Measurements from ENCODE around the gene CREB3L2.

CREB3L2 gene

DNA sequence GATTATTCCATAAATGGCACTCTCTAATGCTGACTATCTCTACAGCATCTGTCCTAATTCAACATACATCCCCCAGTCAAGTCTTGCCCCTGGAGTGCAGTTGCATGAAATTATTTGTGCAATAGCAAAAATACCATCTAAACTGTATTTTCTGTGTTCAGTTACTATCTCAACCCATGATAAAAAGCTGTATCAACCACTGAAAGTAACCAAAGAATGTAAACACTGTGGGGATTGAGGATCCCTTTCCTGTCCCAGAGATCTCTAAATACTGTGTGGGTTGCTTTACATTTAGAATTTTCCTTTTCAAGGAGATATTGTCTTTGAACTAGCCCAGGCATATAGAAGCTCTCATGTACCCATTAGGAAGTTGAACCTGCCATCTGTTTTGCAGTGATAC is 131.2 kb downstream of the CREB3L2 start:
- Histone ChIP-seq H3K4me3 (ENCODE audit: low read depth in 1 of 2, low read length in 2 of 2) (no peak overlapping the region), H3K27me3 (ENCODE audit: control insufficient read depth in 1 of 2, insufficient read depth in 2 of 2, low read length in 2 of 2) (no peaks in the 10 kb centered on the region), H3K27ac (ENCODE audit: low read depth, low read length) (no peak overlapping the region), H3K36me3 (ENCODE audit: control insufficient read depth in 1 of 2, insufficient read depth in 2 of 2, low read length in 2 of 2) (peaks cover 23 to 59% of the 10 kb centered on the region in 2 donors), H3K9me3 (ENCODE audit: control insufficient read depth in 1 of 2, low read length in 2 of 2) (peaks cover 0 to 8% of the 10 kb centered on the region in 2 donors), H3K4me1 (ENCODE audit: control insufficient read depth in 1 of 2, insufficient read depth in 2 of 2, low read length in 2 of 2) (no peaks in the 10 kb centered on the region), H3K9ac (ENCODE audit: low read depth in 1 of 2, low read length in 2 of 2) (no peak overlapping the region)

DNA sequence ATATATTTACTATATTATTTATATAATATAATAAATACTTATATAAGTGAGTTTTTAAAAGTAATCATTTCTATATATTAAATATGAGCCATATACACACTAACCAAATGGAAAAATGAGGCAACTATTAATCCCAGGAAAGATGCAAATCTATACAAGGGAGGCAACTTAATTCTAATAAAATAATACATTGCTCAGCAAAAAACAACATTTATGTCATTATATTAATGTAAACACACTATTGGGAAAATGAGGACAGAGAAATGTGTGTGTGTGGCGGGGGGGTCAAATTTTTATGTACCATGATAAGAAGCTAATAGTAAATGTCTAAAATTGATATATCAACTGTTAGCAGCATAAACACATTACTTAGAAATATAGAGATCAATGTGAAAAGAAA is 131.8 kb downstream of the CREB3L2 start:
- no peak overlapping the region for H3K9ac ChIP-seq (ENCODE audit: low read depth in 1 of 2, low read length in 2 of 2)
- no peak overlapping the region for H3K27ac ChIP-seq (ENCODE audit: low read depth, low read length)

GRCh38 chr7:137869260-137869659 is 132.6 kb downstream of the CREB3L2 start:
- no peak overlapping the region for H3K9ac ChIP-seq (ENCODE audit: low read depth in 1 of 2, low read length in 2 of 2)
- no peaks in the 10 kb centered on the region for H3K27me3 ChIP-seq (ENCODE audit: control insufficient read depth in 1 of 2, insufficient read depth in 2 of 2, low read length in 2 of 2)
- no peaks in the 10 kb centered on the region for H3K4me1 ChIP-seq (ENCODE audit: control insufficient read depth in 1 of 2, insufficient read depth in 2 of 2, low read length in 2 of 2)
- peaks cover 0 to 8% of the 10 kb centered on the region in 2 donors for H3K9me3 ChIP-seq (ENCODE audit: control insufficient read depth in 1 of 2, low read length in 2 of 2)
- H3K36me3 ChIP-seq (ENCODE audit: control insufficient read depth in 1 of 2, insufficient read depth in 2 of 2, low read length in 2 of 2) = peaks cover 24 to 48% of the 10 kb centered on the region in 2 donors
- no peak overlapping the region for H3K27ac ChIP-seq (ENCODE audit: low read depth, low read length)
- no peak overlapping the region for H3K4me3 ChIP-seq (ENCODE audit: low read depth in 1 of 2, low read length in 2 of 2)

More for the DNA sequence above, 131.8 kb downstream of the CREB3L2 start:
- Histone ChIP-seq H3K9me3 (ENCODE audit: control insufficient read depth in 1 of 2, low read length in 2 of 2) (peaks cover 0 to 8% of the 10 kb centered on the region in 2 donors), H3K4me1 (ENCODE audit: control insufficient read depth in 1 of 2, insufficient read depth in 2 of 2, low read length in 2 of 2) (no peaks in the 10 kb centered on the region), H3K4me3 (ENCODE audit: low read depth in 1 of 2, low read length in 2 of 2) (no peak overlapping the region), H3K36me3 (ENCODE audit: control insufficient read depth in 1 of 2, insufficient read depth in 2 of 2, low read length in 2 of 2) (peaks cover 28 to 55% of the 10 kb centered on the region in 2 donors), H3K27me3 (ENCODE audit: control insufficient read depth in 1 of 2, insufficient read depth in 2 of 2, low read length in 2 of 2) (no peaks in the 10 kb centered on the region)

DNA sequence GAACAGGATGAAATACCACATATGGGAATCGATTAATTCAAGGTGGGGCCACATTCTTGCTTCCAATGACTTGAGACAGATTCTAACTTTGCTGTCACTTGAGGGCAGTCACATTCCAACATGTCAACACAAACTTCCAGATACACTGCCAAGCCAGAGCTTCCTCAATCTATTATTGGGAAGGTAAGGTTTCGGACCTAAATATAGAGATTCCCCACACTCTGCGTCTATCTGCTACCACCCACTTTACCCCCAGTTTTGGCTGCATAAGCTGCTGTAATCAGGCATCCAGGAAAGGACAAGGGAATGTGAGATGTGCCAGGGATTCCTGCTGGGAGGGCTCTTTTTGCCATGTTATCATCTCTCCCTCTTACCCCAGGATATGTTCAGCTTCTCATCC is 134.6 kb downstream of the CREB3L2 start:
- H3K27ac ChIP-seq (ENCODE audit: low read depth, low read length) = no peak overlapping the region
- H3K9me3 ChIP-seq (ENCODE audit: control insufficient read depth in 1 of 2, low read length in 2 of 2) = peaks cover 0 to 8% of the 10 kb centered on the region in 2 donors
- no peaks in the 10 kb centered on the region for H3K4me1 ChIP-seq (ENCODE audit: control insufficient read depth in 1 of 2, insufficient read depth in 2 of 2, low read length in 2 of 2)
- no peak overlapping the region for H3K4me3 ChIP-seq (ENCODE audit: low read depth in 1 of 2, low read length in 2 of 2)
- H3K27me3 ChIP-seq (ENCODE audit: control insufficient read depth in 1 of 2, insufficient read depth in 2 of 2, low read length in 2 of 2) = no peaks in the 10 kb centered on the region
- H3K9ac ChIP-seq (ENCODE audit: low read depth in 1 of 2, low read length in 2 of 2) = no peak overlapping the region
- peaks cover 19 to 36% of the 10 kb centered on the region in 2 donors for H3K36me3 ChIP-seq (ENCODE audit: control insufficient read depth in 1 of 2, insufficient read depth in 2 of 2, low read length in 2 of 2)

- H3K27ac ChIP-seq (ENCODE audit: low read depth, low read length) = no peak overlapping the region
- no peaks in the 10 kb centered on the region for H3K27me3 ChIP-seq (ENCODE audit: control insufficient read depth in 1 of 2, insufficient read depth in 2 of 2, low read length in 2 of 2)
- no peaks in the 10 kb centered on the region for H3K4me1 ChIP-seq (ENCODE audit: control insufficient read depth in 1 of 2, insufficient read depth in 2 of 2, low read length in 2 of 2)
- H3K9me3 ChIP-seq (ENCODE audit: control insufficient read depth in 1 of 2, low read length in 2 of 2) = peaks cover 0 to 8% of the 10 kb centered on the region in 2 donors
- H3K4me3 ChIP-seq (ENCODE audit: low read depth in 1 of 2, low read length in 2 of 2) = no peak overlapping the region
- H3K36me3 ChIP-seq (ENCODE audit: control insufficient read depth in 1 of 2, insufficient read depth in 2 of 2, low read length in 2 of 2) = peaks cover 19 to 28% of the 10 kb centered on the region in 2 donors
- no peak overlapping the region for H3K9ac ChIP-seq (ENCODE audit: low read depth in 1 of 2, low read length in 2 of 2)
Measured at GRCh38 chr7:137865764-137866163, 136.1 kb downstream of the CREB3L2 start.

DNA sequence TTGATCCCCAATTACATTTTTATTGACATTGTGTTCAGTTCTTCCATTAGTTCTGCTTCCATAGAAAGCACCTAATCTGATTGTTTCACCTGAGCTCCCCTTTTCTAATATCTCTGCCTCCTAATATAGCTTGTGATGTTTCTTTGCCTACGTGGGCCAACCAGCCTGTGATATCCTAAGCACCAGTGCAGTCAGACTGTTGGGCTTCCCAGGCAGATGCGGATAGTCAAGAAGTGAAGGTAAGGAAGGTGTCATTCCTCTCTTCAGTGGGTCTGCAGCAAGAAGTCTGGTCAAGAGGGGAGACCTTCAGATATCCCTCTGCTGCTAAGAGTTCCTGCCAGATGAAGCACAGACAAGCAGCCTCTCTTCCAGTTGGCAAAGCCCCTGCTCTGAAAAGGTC is 138.9 kb downstream of the CREB3L2 start:
- H3K9ac ChIP-seq (ENCODE audit: low read depth in 1 of 2, low read length in 2 of 2) = no peak overlapping the region
- no peaks in the 10 kb centered on the region for H3K27me3 ChIP-seq (ENCODE audit: control insufficient read depth in 1 of 2, insufficient read depth in 2 of 2, low read length in 2 of 2)
- peaks cover 19 to 25% of the 10 kb centered on the region in 2 donors for H3K36me3 ChIP-seq (ENCODE audit: control insufficient read depth in 1 of 2, insufficient read depth in 2 of 2, low read length in 2 of 2)
- H3K27ac ChIP-seq (ENCODE audit: low read depth, low read length) = no peak overlapping the region
- H3K4me3 ChIP-seq (ENCODE audit: low read depth in 1 of 2, low read length in 2 of 2) = no peak overlapping the region
- no peaks in the 10 kb centered on the region for H3K4me1 ChIP-seq (ENCODE audit: control insufficient read depth in 1 of 2, insufficient read depth in 2 of 2, low read length in 2 of 2)
- peaks cover 0 to 8% of the 10 kb centered on the region in 2 donors for H3K9me3 ChIP-seq (ENCODE audit: control insufficient read depth in 1 of 2, low read length in 2 of 2)

GRCh38 chr7:137862358-137862757 is 139.5 kb downstream of the CREB3L2 start:
- Histone ChIP-seq H3K9ac (ENCODE audit: low read depth in 1 of 2, low read length in 2 of 2) (no peak overlapping the region), H3K27ac (ENCODE audit: low read depth, low read length) (no peak overlapping the region), H3K27me3 (ENCODE audit: control insufficient read depth in 1 of 2, insufficient read depth in 2 of 2, low read length in 2 of 2) (no peaks in the 10 kb centered on the region), H3K36me3 (ENCODE audit: control insufficient read depth in 1 of 2, insufficient read depth in 2 of 2, low read length in 2 of 2) (peaks cover 18 to 19% of the 10 kb centered on the region in 2 donors), H3K4me3 (ENCODE audit: low read depth in 1 of 2, low read length in 2 of 2) (no peak overlapping the region), H3K9me3 (ENCODE audit: control insufficient read depth in 1 of 2, low read length in 2 of 2) (peaks cover 0 to 8% of the 10 kb centered on the region in 2 donors), H3K4me1 (ENCODE audit: control insufficient read depth in 1 of 2, insufficient read depth in 2 of 2, low read length in 2 of 2) (no peaks in the 10 kb centered on the region)

DNA sequence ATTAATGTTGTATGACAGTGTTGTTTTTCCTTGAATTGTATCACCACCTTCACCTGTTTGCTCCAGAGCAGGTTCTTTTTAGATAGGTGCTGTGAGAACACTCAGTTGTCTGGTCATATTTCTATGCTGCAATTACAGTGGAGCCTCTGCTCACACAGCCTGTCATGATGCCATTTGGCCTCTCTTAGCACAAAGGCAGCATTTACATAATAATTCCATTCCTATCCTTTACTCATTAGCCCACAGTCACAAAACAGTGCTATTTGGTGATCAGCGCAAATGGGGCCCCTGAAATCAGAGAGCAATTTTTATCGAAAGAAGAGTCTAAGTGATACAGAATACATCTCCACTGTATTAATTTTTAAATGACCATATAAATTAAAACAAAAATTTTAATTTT is 141.3 kb downstream of the CREB3L2 start:
- H3K36me3 ChIP-seq (ENCODE audit: control insufficient read depth in 1 of 2, insufficient read depth in 2 of 2, low read length in 2 of 2) = peaks cover 5% of the 10 kb centered on the region in 2 donors
- H3K9me3 ChIP-seq (ENCODE audit: control insufficient read depth in 1 of 2, low read length in 2 of 2) = no peaks in the 10 kb centered on the region
- no peak overlapping the region for H3K9ac ChIP-seq (ENCODE audit: low read depth in 1 of 2, low read length in 2 of 2)
- no peaks in the 10 kb centered on the region for H3K4me1 ChIP-seq (ENCODE audit: control insufficient read depth in 1 of 2, insufficient read depth in 2 of 2, low read length in 2 of 2)
- H3K27ac ChIP-seq (ENCODE audit: low read depth, low read length) = no peak overlapping the region
- H3K27me3 ChIP-seq (ENCODE audit: control insufficient read depth in 1 of 2, insufficient read depth in 2 of 2, low read length in 2 of 2) = no peaks in the 10 kb centered on the region
- H3K4me3 ChIP-seq (ENCODE audit: low read depth in 1 of 2, low read length in 2 of 2) = no peak overlapping the region

DNA sequence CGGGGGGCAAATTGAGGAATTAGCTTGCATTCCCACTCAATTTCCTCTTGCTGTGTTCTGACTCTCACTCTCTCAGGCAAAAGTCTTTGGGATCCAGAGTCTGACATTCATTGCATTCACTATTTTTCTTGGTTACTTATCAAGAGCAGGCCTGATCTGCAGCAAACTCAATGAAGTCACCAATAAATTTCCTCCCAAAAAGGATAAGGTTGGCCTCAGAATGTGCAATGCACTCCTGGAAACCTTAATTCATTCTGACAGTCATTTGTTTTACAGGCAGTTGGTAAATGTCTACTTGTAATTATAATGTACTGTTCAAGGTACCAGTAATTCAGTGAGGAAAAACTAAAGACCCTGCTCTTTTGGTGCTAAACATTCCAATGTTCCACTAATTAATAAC is 148.8 kb downstream of the CREB3L2 start:
- H3K9me3 ChIP-seq (ENCODE audit: control insufficient read depth in 1 of 2, low read length in 2 of 2) = no peaks in the 10 kb centered on the region
- no peaks in the 10 kb centered on the region for H3K36me3 ChIP-seq (ENCODE audit: control insufficient read depth in 1 of 2, insufficient read depth in 2 of 2, low read length in 2 of 2)
- no peak overlapping the region for H3K27ac ChIP-seq (ENCODE audit: low read depth, low read length)
- no peak overlapping the region for H3K9ac ChIP-seq (ENCODE audit: low read depth in 1 of 2, low read length in 2 of 2)
- H3K4me3 ChIP-seq (ENCODE audit: low read depth in 1 of 2, low read length in 2 of 2) = no peak overlapping the region
- no peaks in the 10 kb centered on the region for H3K4me1 ChIP-seq (ENCODE audit: control insufficient read depth in 1 of 2, insufficient read depth in 2 of 2, low read length in 2 of 2)
- H3K27me3 ChIP-seq (ENCODE audit: control insufficient read depth in 1 of 2, insufficient read depth in 2 of 2, low read length in 2 of 2) = peaks cover 7 to 8% of the 10 kb centered on the region in 2 donors

GRCh38 chr7:137852108-137852507 is 149.8 kb downstream of the CREB3L2 start:
- no peaks in the 10 kb centered on the region for H3K36me3 ChIP-seq (ENCODE audit: control insufficient read depth in 1 of 2, insufficient read depth in 2 of 2, low read length in 2 of 2)
- no peak overlapping the region for H3K4me3 ChIP-seq (ENCODE audit: low read depth in 1 of 2, low read length in 2 of 2)
- H3K4me1 ChIP-seq (ENCODE audit: control insufficient read depth in 1 of 2, insufficient read depth in 2 of 2, low read length in 2 of 2) = no peaks in the 10 kb centered on the region
- no peaks in the 10 kb centered on the region for H3K9me3 ChIP-seq (ENCODE audit: control insufficient read depth in 1 of 2, low read length in 2 of 2)
- H3K27ac ChIP-seq (ENCODE audit: low read depth, low read length) = no peak overlapping the region
- H3K27me3 ChIP-seq (ENCODE audit: control insufficient read depth in 1 of 2, insufficient read depth in 2 of 2, low read length in 2 of 2) = peaks cover 16 to 17% of the 10 kb centered on the region in 2 donors
- H3K9ac ChIP-seq (ENCODE audit: low read depth in 1 of 2, low read length in 2 of 2) = no peak overlapping the region

Data from duodenal mucosa (tissue), 2 donors.